Measurements from ENCODE around the gene FHOD3.

DNA sequence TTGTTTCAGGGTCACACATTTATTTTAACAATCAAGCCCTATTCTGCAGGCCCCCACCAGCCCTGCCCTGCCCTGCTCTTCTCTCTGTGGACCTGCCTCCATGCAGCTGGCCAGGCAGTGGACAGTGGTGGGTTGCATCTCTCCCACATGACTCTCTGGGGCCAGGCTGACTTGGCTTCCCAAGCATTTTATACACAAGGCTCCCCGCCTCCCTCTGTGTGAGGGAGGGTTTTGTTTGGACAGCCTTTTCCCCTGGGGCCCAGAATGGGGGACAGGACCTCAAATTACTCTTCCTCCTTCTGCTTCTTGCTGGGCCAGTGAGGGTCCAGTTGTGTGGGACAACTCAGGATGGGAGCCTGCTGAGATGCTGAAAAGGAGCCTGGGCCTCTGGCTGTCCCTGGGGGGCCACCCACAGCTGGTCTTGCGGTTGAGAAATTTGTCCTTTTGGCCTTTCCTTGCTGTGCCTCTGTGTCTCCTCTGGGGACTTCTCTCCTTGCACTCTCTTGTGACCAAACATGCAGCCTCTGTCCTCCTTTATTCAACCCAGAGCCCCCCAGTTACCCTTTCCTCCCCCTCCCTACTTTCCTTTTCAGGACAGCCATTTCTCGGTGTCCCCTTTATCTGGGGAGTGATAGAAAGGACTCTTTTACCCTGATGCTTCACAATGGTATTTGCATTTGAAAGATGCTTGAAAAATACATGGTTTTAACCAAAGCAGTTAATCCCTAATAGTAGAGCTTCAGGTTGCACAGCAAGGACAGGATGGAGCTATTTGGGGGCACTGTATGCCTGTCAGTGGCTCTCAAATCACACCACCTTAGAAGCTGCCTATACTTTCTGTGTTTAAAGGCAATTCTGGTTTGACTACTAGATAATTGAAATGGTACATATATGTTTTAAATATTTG is 151.1 kb downstream of the FHOD3 start:
- TF ChIP-seq, protein P1, sequence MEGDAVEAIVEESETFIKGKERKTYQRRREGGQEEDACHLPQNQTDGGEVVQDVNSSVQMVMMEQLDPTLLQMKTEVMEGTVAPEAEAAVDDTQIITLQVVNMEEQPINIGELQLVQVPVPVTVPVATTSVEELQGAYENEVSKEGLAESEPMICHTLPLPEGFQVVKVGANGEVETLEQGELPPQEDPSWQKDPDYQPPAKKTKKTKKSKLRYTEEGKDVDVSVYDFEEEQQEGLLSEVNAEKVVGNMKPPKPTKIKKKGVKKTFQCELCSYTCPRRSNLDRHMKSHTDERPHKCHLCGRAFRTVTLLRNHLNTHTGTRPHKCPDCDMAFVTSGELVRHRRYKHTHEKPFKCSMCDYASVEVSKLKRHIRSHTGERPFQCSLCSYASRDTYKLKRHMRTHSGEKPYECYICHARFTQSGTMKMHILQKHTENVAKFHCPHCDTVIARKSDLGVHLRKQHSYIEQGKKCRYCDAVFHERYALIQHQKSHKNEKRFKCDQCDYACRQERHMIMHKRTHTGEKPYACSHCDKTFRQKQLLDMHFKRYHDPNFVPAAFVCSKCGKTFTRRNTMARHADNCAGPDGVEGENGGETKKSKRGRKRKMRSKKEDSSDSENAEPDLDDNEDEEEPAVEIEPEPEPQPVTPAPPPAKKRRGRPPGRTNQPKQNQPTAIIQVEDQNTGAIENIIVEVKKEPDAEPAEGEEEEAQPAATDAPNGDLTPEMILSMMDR (IDR thresholded peaks at IDR 0.05; ENCODE audit: insufficient read depth, low read depth, low read length) = no peak
- TF ChIP-seq EZH2 (IDR thresholded peaks at IDR 0.05; ENCODE audit: insufficient read depth, low read length) = no peak
